A549 (cell line): Measurements from ENCODE around the gene ADARB2. TPM values are rescaled to one million over a fixed set of nuclear protein-coding genes. Genes with fewer than 3 reads are reported as not detected.

ENCODE experiments used
- ATAC-seq, 2 experiments: fragments of 200-7000 bp in 1 of 2; fragments of >200 bp in 1 of 2; cut with Nextera tagmentation in 1 of 2; cut with Tn5 transposase in 1 of 2; 3 replicates each; pipeline versions ENCODE4 v1.8.0 to v1.9.1; 2018 to 2020; ENCODE audit warnings: mild to moderate bottlenecking in 1 of 2, moderate library complexity in 1 of 2
- CTCF ChIA-PET: fragments of 300-600 bp; sonication (Branson Sonifier 250); formaldehyde crosslinking; extraction: SDS; loops from one replicate; lab custom pipeline; 2021; ENCODE audit warnings: antibody characterized with exemption, inconsistent platforms; lab: Yijun Ruan, JAX
- POLR2A ChIA-PET: fragments of 350-600 bp; formaldehyde crosslinking; extraction: SDS; loops from one replicate; lab custom pipeline; 2021; ENCODE audit warnings: antibody characterized with exemption, inconsistent platforms; lab: Yijun Ruan, JAX
- DNase-seq, 2 experiments: peaks; one replicate each; pipeline versions ENCODE4 v3.0.0 to v3.0.0-alpha.2; 2011 to 2016; ENCODE audit warnings: low read depth in 1 of 2, low spot score in 1 of 2
- FAIRE-seq: peaks from 2 replicates; lab custom pipeline; 2011; peaks lifted over from hg19 to GRCh38; lab: Jason Lieb, UNC
- H3K27ac ChIP-seq, 2 experiments: fragments of >200 bp; sonication (Bioruptor Twin); formaldehyde crosslinking; 3 replicates each; pipeline ENCODE4 v1.5.1; 2016 to 2017
- H3K4me1 ChIP-seq: fragments of >200 bp; sonication (Bioruptor Twin); formaldehyde crosslinking; 3 replicates; pipeline ENCODE4 v1.6.1; 2016
- H3K4me2 ChIP-seq: fragments of >200 bp; sonication (Bioruptor Twin); formaldehyde crosslinking; 3 replicates; pipeline ENCODE4 v1.6.1; 2016
- H3K4me3 ChIP-seq: fragments of >200 bp; sonication (Bioruptor Twin); formaldehyde crosslinking; 3 replicates; pipeline ENCODE4 v1.5.1; 2016
- H3K9me3 ChIP-seq: fragments of >200 bp; sonication (Bioruptor Twin); formaldehyde crosslinking; 3 replicates; pipeline ENCODE4 v1.6.1; 2016
- CBX2 ChIP-seq: fragments of 200-600 bp; sonication (generic); IDR thresholded peaks from 2 replicates; pipeline ENCODE4 v1.6.1; 2016; ENCODE audit warnings: low read depth, mild to moderate bottlenecking, borderline replicate concordance
- CBX8 ChIP-seq: fragments of 200-600 bp; sonication (generic); IDR thresholded peaks from 2 replicates; pipeline ENCODE4 v1.6.1; 2016
- CEBPB ChIP-seq, 2 experiments: fragments of >200 bp in 1 of 2; sonication (Bioruptor Twin) in 1 of 2; formaldehyde crosslinking in 1 of 2; IDR thresholded peaks; 2 replicates each; pipeline ENCODE4 v1.6.1; 2012 to 2016
- E2F6 ChIP-seq: IDR thresholded peaks from 2 replicates; pipeline ENCODE4 v1.6.1; 2012; ENCODE audit warnings: low read depth, borderline replicate concordance
- EHMT2 ChIP-seq: fragments of 200-600 bp; sonication (generic); IDR thresholded peaks from 2 replicates; pipeline ENCODE4 v1.6.1; 2016; ENCODE audit warnings: antibody characterized with exemption, low read depth, mild to moderate bottlenecking, moderate library complexity
- ELK1 ChIP-seq: fragments of 150-350 bp; IDR thresholded peaks from 2 replicates; pipeline ENCODE4 v1.6.1; 2014; ENCODE audit warnings: low read depth, mild to moderate bottlenecking, low read length
- FOSB ChIP-seq: fragments of 250-450 bp; sonication (Bioruptor Pico); IDR thresholded peaks from 2 replicates; pipeline ENCODE4 v1.5.0; 2020; ENCODE audit warnings: mild to moderate bottlenecking, moderate library complexity
- FOXS1 ChIP-seq: fragments of 250-450 bp; sonication (Bioruptor Pico); IDR thresholded peaks from 2 replicates; pipeline ENCODE4 v1.5.0; 2020; ENCODE audit warnings: mild to moderate bottlenecking, moderate library complexity
- HMGXB4 ChIP-seq: fragments of 250-450 bp; sonication (Bioruptor Pico); IDR thresholded peaks from 2 replicates; pipeline ENCODE4 v1.5.0; 2021; ENCODE audit warnings: mild to moderate bottlenecking, moderate library complexity, borderline replicate concordance
- HOXA7 ChIP-seq: fragments of 250-450 bp; sonication (Bioruptor Pico); IDR thresholded peaks from 2 replicates; pipeline ENCODE4 v1.5.0; 2020; ENCODE audit warnings: mild to moderate bottlenecking, moderate library complexity
- HOXB13 ChIP-seq: fragments of 250-450 bp; sonication (Bioruptor Pico); IDR thresholded peaks from 2 replicates; pipeline ENCODE4 v1.5.0; 2020; ENCODE audit warnings: low read depth, mild to moderate bottlenecking, moderate library complexity
- KDM5A ChIP-seq: fragments of 200-600 bp; sonication (generic); IDR thresholded peaks from 2 replicates; pipeline ENCODE4 v1.6.1; 2016; ENCODE audit warnings: antibody characterized with exemption, mild to moderate bottlenecking
- MAX ChIP-seq: IDR thresholded peaks from 2 replicates; pipeline ENCODE4 v1.6.1; 2012
- NPAS2 ChIP-seq: fragments of 250-450 bp; sonication (Bioruptor Pico); IDR thresholded peaks from 2 replicates; pipeline ENCODE4 v1.8.0; 2022; ENCODE audit warnings: mild to moderate bottlenecking, moderate library complexity, borderline replicate concordance
- NR3C1 ChIP-seq: fragments of >200 bp; sonication (Bioruptor Twin); formaldehyde crosslinking; IDR thresholded peaks from 3 replicates; pipeline ENCODE4 v1.6.1; 2017
- PBX3 ChIP-seq: IDR thresholded peaks from 2 replicates; pipeline ENCODE4 v1.6.1; 2012
- RAD21 ChIP-seq, 2 experiments: fragments of >200 bp in 1 of 2; sonication (Bioruptor Twin) in 1 of 2; formaldehyde crosslinking in 1 of 2; IDR thresholded peaks in 1 of 2; conservative IDR thresholded peaks in 1 of 2; 2 replicates in 1 of 2; 3 replicates in 1 of 2; pipeline ENCODE4 v1.6.1; 2012 to 2018; ENCODE audit warnings: inconsistent platforms in 1 of 2
- SREBF2 ChIP-seq: fragments of 450-650 bp; IDR thresholded peaks from 2 replicates; pipeline ENCODE4 v1.6.1; 2014; ENCODE audit warnings: mild to moderate bottlenecking, moderate library complexity
- TP53 ChIP-seq: fragments of 250-450 bp; sonication (Bioruptor Pico); IDR thresholded peaks from 2 replicates; pipeline ENCODE4 v1.5.0; 2021; ENCODE audit warnings: mild to moderate bottlenecking, moderate library complexity
- USF2 ChIP-seq: fragments of 450-650 bp; IDR thresholded peaks from 2 replicates; pipeline ENCODE4 v1.6.1; 2014; ENCODE audit warnings: antibody characterized with exemption
- ZC3H11A ChIP-seq: fragments of 450-650 bp; IDR thresholded peaks from 2 replicates; pipeline ENCODE4 v1.6.1; 2014; ENCODE audit warnings: antibody characterized with exemption, mild to moderate bottlenecking
- ZNF302 ChIP-seq: fragments of 250-450 bp; sonication (Bioruptor Pico); IDR thresholded peaks from 2 replicates; pipeline ENCODE4 v1.9.0; 2021; ENCODE audit warnings: inconsistent platforms, mild to moderate bottlenecking, moderate library complexity
- ZSCAN20 ChIP-seq: fragments of 250-450 bp; sonication (Bioruptor Pico); IDR thresholded peaks from 2 replicates; pipeline ENCODE4 v1.8.0; 2022; ENCODE audit warnings: mild to moderate bottlenecking, moderate library complexity
- WGBS: methylation state at CpG from one replicate; pipeline ENCODE4 v1.1.6; 2017; ENCODE audit errors: missing lambda C conversion rate; 5-methylcytosine and 5-hydroxymethylcytosine counted together
- polyA plus RNA-seq, 4 experiments: library from polyadenylated mRNA; depleted of rRNA in 3 of 4; stranded (reverse); fragments of >200 nt; fragmentation: RNase III in 1 of 4; extraction: RNeasy Plus Mini Kit Qiagen cat#74134 plus additional on column Dnase treatment in 1 of 4; gene quantifications; 2 replicates in 3 of 4; 3 replicates in 1 of 4; pipeline ENCODE4 v1.2.3, GENCODE V29; 2011 to 2017

The ADARB2 gene
- polyA plus RNA-seq, 2 of the 4 experiments (the other 2 are of a cell fraction), result not detected

- no peak for TF ChIP-seq ZC3H11A
- TF ChIP-seq HOXA7 (CRISPR knock-in tag), result no peak
- TF ChIP-seq FOSB (CRISPR knock-in tag), result no peak
Measured at GRCh38 chr10:1659221-1659791, 78.0 kb downstream of the ADARB2 start (continued).

- ChIA-PET POLR2A (no interaction called here), CTCF (no interaction called here)
- Histone ChIP-seq H3K4me2 (no peak overlapping the region), H3K4me1 (no peaks in the 10 kb centered on the region), H3K27ac (no peak overlapping the region), H3K9me3 (no peaks in the 10 kb centered on the region), H3K4me3 (no peak overlapping the region)
- FAIRE-seq (no peak), ATAC-seq (no peak), DNase-seq (no peak)
- WGBS, result 29% methylated on average over 6 of the region's 6 CpGs
- no peak for TF ChIP-seq CEBPB (IDR thresholded peaks at IDR 0.05)
Measured at GRCh38 chr10:1658658-1659057, 78.7 kb downstream of the ADARB2 start.

GRCh38 chr10:1657479-1657878, 79.8 kb downstream of the ADARB2 start:
- POLR2A ChIA-PET, result no interaction called here
- no peak overlapping the region for H3K27ac ChIP-seq
- WGBS, result 12% methylated on average over 7 of the region's 7 CpGs
- CTCF ChIA-PET, result no interaction called here
- H3K4me2 ChIP-seq, result no peak overlapping the region
- no peaks in the 10 kb centered on the region for H3K4me1 ChIP-seq
- no peaks in the 10 kb centered on the region for H3K9me3 ChIP-seq
- no peak for TF ChIP-seq ELK1
- TF ChIP-seq ZC3H11A, result no peak
- TF ChIP-seq CEBPB (IDR thresholded peaks at IDR 0.05), result no peak
- no peak for TF ChIP-seq E2F6
- no peak for TF ChIP-seq USF2
- no peak for TF ChIP-seq HMGXB4
- no peak for TF ChIP-seq ZNF302
- TF ChIP-seq HOXA7 (CRISPR knock-in tag), result no peak
- TF ChIP-seq CBX2, result no peak
- TF ChIP-seq FOXS1 (CRISPR knock-in tag), result no peak
- no peak for TF ChIP-seq RAD21 (conservative IDR thresholded peaks at IDR 0.05 in 1 of 2, IDR thresholded peaks at IDR 0.05 in 1 of 2)
- no peak for TF ChIP-seq EHMT2
- no peak for TF ChIP-seq CBX8
- TF ChIP-seq ZSCAN20 (CRISPR knock-in tag), result no peak
- TF ChIP-seq MAX, result no peak
- DNase-seq (no peak), ATAC-seq (no peak; a peak in 1 of 6 replicates), FAIRE-seq (no peak)
- no peak overlapping the region for H3K4me3 ChIP-seq

GRCh38 chr10:1655367-1655766, 82.0 kb downstream of the ADARB2 start:
- CTCF ChIA-PET, result no interaction called here

More at GRCh38 chr10:1655367-1655766, 82.0 kb downstream of the ADARB2 start:
- ATAC-seq (no peak), FAIRE-seq (no peak), DNase-seq (no peak)
- POLR2A ChIA-PET, result no interaction called here
- H3K4me2 ChIP-seq, result no peak overlapping the region
- TF ChIP-seq TP53 (CRISPR knock-in tag) (no peak), KDM5A (no peak), PBX3 (no peak), HOXB13 (CRISPR knock-in tag) (no peak), NPAS2 (CRISPR knock-in tag) (no peak), SREBF2 (no peak), NR3C1 (no peak)
- H3K27ac ChIP-seq, result no peak overlapping the region
- H3K4me1 ChIP-seq, result no peaks in the 10 kb centered on the region
- WGBS, result 18% methylated on average over 3 of the region's 3 CpGs
- no peaks in the 10 kb centered on the region for H3K9me3 ChIP-seq
- H3K4me3 ChIP-seq, result no peak overlapping the region
